Measurements from ENCODE around the gene BMERB1.

The BMERB1 gene

DNA sequence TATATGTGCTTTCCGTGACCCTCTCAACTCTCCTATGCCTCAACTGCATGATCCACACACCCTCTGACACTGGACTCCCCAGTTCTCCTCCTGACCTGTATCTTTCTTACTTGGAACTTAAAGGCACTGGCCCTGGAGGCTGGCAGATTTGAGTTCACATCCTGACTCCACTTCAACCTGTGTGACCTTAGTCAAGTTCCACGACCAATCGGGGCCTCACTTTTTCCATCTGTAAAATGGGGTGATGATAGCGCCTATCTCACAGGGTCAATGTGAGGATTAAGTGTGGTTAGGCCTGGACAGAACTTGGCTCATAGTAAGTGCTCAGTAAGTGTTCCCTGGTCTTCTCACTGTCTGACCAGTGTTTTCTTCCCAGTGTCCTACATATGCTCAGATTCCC is 183.5 kb downstream of the BMERB1 start:
- DNase-seq, result no peak

DNA sequence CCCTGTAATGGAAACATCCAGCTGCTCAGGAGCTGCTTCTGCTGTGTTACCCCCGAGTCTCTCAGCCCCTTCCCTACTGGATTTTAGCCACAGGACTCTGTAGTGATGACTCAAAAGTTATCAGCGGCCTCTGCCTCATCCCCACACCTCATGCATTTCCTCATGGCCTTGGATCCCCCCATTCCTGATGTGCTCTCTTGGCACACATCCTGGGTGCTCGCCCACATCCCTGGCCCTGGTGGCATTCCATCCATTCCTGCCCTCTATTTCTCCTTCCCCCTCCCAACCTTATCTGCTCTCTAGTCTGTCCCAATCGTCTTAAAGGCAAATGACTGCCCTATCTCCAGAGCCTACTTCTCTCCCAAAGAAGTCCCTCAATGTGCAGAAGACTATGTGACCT is 184.0 kb downstream of the BMERB1 start:
- DNase-seq, result no peak

DNA sequence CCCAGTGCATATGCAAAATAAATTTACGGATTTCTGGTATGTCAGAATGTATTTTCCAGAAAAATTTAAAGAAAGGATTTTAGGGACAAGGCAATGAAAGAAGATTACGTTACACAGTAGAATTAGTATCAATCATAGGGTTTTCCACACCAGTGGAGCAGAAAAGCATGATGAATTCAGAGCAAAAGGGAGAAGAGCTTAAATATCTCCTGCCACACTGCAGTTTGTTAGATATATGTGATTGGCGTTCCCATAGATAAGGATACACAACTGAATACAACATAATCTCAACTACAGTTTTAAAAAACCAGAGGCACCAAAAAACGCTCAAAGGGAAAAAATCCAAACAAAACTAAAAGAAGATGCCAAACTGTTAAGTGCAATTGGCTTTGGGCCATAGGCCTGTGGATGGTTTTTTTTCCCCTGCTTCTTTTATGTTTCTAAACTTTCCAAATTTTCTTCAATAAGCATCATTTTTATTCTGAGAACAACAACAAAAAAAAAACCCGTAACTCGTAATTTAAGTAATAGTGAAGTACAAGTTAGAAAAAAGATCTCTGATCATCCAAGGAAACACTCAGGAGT is 186.3 kb downstream of the BMERB1 start:
- no peak for DNase-seq

DNA sequence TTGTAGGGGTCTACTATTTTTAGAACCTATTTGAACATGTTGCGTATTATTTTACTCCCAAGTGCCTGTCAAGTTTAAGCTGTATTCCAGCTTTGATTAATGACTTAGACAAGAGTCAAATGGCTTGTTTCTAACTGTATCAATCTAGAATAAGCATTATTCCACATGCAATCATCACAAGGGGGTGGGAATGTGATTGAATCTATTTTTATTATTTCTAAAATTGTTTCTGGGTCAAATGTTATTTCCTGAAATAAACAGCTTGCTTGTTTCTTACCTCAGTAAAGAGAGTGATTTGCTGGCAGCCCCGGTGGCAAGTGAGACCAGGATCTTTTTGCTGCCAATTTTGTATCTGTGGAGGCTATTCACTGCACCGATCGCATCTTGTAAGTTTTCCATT is 187.1 kb downstream of the BMERB1 start:
- no peak for DNase-seq

DNA sequence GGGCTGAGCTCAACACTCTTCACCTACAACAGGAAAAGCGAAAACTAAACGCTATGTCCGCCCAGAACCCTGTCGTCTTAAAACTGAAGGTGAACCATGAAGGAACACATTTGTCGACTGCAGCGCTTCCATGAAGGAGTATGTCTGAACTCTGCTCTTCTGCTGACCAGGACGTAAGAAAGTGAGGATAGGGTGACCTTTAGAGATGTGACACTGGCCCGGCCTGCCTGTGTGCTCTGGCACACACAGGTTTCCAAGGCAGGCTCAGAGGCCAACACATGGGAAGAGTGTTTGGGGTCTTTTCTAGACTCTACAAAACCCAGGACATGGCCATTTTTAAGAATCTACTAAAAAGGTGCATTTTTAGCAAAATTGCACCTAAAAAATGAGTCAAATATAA is 187.5 kb downstream of the BMERB1 start:
- no peak for DNase-seq

DNA sequence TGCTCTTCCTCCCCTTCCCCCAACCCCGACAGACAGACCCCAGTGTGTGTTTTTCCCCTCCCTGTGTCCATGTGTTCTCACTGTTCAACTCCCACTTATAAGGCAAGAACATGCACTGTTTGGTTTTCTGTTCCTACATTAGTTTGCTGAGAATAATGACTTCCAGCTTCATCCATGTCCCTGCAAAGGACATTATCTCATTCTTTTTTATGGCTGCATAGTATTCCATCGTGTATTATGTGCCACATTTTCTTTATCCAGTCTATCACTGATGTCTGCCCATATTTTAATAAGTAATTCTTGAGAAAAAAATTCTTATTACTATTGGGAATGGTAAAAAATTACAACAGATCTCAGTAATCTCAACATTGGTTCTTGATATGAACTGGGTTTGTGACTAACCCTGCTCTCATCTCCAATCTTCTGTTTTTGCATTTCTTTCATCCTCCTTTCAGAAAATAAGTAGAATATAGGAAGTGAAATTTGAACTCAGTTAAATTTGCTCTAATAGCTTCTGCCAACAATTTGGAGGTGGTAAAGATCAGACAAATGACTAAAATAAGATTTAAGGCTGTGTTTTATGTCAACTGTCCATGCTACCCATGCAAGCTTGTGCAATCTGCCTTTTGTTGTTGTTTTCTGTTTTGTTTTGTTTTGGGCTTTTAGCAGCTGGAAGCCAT is 197.5 kb downstream of the BMERB1 start:
- no peak for DNase-seq

DNA sequence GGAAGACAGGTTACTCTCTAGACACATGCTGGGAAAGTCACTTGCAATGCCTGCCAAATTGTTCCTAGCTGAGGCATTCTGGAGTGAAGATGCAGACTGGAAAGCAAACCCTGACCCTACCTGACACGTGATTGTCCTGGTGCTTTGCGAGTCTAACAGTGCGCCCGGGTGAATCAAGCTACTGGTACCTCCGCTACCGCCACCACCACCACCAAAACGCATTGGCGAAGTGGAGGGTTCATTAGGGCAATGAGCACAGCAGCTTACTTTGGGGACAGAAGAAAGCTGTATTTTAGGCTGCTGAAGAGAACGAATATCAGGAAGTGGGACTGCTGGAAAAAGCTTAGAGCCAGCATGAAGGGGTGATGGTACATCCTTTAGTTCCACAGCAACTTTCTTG is 201.5 kb downstream of the BMERB1 start:
- DNase-seq, result no peak

DNA sequence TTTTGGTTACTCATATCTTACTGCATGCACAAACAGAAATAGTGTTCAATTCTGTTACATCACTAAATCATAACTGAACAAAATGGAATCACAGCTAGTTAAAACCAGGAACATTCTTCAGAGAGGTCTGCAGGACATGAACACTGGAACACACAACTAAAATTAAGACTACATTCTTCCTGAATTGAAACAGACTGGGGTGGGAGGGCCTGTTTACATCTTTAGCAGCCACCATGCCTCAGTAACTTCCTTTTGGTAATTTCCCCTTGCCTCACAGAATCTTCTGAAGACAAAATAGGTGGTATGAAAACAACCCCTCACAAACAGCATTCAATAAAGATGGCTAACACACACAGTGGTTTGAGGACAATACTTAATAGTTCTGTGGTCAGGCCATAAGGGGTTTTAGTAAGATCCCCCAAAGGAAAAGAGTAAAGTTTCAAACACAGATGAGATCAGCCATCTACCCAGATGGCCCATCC is 202.0 kb downstream of the BMERB1 start:
- peak; percentile 54 for DNase-seq

Data from CD4-positive, alpha-beta T cell treated with Interleukin-10 for 1 hour (primary cell).